ENCODE data around the gene TSPAN4.

TSPAN4 gene

DNA sequence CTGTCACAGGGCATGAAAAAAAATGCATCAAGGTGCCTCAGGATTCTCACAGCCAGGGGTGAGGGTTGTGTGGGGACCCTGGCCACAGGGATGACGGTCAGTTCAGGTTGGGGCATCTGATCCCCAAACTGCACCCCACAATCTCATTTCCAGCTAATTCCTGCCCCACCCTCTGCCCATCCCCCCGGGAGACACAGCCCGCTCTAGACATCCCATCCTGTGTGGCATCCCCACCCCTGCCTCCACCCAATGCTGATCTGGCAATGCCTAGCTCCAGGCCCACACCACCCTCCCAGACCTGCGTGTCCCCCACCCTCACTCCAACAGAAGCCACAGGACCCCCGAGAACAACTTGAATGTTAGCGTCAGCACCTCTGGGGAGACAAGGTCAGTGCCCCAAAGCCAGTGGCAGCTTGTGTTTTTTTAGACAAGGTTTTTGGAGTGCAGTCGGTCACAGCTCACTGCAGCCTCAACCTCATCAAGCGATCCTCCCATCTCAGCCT, 25.3 kb downstream of the TSPAN4 start:
- FAIRE-seq = no peak

DNA sequence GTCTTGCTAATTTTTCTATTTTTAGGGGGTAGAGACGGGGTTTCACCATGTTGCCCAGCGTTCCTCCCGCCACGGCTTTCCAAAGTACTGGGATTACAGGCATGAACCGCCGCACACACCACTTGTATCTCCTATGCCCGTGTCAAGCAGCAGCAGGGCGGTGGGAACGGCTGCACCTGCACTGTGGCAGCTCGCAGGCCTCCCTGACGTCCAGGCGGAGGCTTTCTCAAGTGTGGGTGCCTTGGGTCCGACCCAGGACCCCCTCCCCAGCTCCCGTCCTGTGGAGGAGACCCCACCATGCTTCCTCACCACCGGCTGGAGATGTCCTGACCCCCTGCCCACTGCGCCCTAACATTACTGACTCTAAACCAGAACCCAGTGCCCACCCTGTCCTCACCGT, 25.7 kb downstream of the TSPAN4 start:
- FAIRE-seq = no peak

DNA sequence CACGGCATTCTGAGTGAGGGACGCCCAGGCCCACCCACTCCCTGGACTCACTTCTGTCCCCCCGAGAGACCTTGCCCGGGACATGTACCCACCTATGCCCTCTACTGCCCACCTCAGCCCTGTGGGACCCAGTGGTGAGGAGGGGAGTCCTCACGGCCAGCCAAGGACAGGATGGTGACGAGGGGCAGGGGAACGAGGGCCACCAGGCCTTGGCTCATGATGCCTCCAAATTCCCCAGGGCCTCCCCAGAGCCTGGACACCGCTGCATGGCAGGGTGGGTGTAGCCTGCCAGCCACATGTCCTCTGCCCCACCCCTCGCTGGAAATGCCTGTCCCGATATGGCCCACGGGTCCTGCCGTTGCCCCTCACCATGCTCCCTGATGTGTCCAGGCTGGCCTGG, 26.1 kb downstream of the TSPAN4 start:
- FAIRE-seq = no peak

DNA sequence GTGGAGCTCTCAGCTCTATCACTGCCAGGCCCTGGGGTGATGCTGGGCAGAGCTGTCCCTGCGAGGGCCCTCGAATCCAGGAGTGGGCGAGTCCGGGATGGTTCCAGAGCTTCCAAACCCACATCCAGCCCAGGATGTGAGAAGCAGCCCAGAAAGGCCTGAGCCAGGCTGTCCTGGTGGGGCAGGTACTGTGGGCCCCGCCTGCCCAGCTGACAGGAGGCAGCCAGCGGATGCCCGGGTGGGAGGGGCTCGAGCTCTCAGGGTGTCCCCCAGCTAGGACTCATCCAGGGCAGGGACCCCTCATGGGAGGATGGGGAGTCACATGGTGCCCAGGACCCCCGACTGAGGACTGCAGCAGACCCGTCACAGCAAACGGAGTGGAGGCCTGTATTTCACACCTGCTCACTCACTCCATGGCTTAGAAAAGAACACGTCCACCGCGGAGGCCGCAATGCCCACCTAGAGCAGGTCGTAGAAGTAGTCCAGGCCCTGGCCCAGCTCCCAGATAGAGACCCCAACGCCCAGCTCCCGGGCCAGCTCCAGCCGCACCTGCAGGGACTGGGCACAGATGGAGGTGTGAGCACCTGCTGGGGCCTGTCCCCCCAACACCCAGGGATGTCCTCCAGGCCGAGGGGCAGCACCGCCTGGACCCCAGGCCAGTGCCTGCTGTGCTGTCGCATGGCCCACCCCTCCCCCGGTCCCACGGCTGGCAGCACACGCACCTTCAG, 26.9 kb downstream of the TSPAN4 start:
- FAIRE-seq = no peak

DNA sequence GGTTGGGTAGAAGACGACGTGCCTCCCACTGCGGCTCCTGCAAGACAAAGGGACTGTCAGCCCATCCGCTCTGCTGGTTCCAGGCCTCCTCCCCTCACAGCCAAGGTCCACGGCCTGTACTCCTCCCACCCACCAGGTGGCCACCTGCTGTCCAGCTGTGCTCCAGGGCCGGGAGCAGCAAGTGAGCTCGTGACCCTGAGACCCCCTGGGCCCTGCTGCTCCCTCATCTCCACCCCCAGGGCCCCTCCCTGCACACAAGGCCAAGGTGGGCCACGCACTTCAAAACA, 27.4 kb downstream of the TSPAN4 start:
- no peak for FAIRE-seq

DNA sequence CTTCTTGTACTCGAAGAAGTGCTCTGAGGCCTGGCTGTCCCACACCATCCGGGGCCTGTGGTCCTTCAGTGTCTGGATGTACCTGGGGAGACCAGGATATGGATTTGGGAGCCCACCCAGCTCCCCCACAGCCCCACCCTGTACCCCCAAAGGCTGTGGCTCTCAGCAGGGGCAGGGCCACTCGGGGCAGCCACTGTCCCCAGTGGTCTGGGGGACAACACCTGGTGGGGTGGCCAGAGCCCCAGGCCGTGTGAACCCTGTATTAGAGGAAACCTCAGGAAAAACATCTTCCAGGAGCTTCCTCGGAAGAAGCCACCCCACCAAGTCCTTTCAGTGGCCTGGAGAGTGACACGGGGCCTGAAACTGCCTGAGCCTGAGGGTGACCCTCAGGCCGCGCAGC, 27.8 kb downstream of the TSPAN4 start:
- no peak for FAIRE-seq

DNA sequence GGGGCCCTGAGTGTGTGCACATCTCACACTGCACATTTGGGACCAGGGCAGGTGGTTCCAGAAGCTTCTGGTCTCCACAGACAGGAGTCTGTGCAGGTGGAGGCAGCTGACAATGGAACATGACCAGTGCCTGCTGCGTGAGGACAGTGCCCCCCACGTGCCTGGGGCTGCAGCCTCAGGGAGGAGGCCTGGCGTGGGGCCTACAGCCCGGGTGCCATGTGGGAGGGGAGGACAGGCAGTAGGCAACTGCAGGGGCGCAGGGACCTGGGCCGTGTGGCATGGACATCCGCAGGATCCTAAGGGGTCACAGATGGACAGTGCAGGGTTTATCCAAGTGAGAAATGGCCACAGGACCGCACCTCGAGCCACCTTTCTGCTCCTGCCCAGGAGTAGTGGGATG, 28.8 kb downstream of the TSPAN4 start:
- no peak for FAIRE-seq

DNA sequence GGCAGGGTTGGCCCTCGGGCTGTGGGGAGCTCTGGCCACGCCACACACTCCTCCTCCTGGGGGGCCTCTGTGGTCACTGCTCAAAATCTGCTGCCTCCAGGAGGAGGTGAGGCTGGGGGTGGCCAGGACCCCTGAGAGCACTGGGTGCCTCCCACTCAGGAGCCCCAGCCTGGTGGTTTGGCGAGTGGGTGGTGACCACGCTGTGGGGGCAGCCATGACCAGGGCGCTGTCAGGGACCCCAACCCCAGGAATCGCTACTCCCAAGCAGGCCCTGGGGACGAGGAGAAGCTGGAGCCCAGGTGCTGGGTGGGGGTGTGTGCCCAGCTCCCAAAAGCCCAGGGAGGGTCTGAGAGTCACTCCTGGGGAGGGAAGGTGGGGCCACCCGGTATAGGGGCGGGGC, 30.1 kb downstream of the TSPAN4 start:
- no peak for FAIRE-seq

DNA sequence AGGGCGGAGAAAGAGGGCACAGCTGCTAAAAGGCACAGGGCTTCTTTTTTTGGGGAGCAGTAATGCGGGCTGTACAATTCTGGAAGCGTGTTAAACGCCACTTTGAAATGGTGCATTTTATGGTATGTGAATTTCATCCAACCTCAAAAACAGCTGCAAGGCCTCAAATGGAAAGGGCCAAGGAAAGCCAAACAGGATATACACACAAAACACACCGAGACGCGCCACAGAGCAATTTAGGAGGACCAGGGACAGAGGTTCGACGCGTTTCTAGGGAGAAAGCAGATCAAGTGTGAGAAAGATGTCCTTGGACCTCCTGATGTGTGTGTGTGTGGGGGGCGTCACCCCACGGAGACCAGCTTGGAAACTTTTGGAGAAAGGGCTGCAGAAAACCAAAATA, 31.1 kb downstream of the TSPAN4 start:
- FAIRE-seq = no peak

DNA sequence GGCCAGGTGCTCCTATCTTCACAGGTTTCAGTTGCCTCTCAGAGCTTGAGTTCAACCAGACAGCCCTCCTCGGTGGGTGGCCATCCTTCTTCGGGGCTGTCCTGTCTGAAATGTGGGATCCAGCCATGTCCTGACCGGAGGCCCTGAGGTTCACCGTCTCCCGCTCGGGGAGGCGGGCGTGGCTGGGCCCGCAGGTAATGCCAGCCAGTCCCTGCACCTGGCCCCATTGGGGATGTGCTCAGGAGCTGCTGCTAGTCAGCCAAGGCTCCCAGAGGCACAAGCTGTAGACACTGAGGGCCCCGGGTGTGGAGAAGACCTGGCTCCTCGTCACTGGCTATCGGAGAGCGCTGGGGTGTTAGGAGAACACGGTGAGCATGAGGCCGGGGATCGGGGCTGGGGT, 32.6 kb downstream of the TSPAN4 start:
- FAIRE-seq = no peak

DNA sequence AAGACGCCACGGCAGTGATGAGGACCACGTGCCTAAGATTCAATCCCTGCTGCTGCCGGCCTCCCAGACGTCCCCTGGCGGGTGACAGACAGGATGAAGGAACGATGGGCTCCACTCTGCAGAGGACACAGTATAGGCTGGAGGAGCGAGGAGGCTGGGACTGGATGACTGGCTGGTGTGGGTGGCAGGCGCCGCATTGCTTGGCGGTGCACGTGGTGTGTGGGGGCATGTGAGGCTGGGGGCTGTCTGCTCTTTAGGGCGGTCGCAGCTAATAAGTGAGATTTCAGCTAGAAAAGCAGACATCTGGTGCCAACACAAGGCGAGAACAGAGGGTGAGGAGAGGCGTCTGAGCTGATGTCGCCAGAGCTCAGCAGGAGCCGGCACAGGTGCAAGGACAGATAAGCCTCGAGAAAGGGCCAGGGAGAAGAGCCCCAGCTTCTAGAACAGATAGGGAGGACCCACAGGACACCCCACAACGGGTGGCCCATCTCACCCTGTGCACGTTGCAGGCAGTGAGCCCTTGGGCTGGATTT, 33.2 kb downstream of the TSPAN4 start:
- no peak for FAIRE-seq

DNA sequence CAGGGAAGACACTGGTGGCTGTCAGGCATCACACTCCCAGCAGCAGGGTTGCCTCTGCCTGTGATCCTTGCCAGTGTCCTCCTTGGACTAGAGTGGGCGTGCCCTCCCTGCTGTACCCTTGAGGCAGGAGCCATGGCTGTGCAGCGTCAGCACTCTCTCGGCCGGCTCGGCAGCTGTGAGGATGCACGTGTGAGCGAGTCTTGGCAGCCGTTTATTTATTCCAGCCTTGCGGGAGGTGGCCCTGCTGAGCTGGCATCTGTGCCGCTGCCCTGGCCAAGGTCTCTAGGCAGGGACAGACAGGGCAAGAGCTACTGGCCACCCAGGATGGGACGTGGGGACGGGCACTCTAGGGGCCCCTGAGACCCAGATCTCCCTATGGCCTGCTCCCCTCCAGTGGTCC, 33.9 kb downstream of the TSPAN4 start:
- no peak for FAIRE-seq

DNA sequence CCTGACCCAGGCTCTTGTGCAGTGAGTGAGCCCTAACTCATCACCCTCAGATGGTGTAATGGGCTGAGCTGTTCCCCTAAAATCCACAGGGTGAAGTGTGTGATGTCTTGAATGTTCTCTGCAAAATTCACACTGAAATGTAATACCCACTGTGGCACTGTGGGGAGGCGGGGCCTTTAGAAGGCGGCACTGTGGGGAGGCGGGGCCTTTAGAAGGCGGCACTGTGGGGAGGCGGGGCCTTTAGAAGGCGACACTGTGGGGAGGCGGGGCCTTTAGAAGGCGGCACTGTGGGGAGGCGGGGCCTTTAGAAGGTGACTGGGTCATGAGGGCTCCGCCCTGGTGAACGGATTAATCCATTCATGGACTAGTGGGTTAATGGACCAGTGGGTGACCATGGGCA, 34.9 kb downstream of the TSPAN4 start:
- no peak for FAIRE-seq

DNA sequence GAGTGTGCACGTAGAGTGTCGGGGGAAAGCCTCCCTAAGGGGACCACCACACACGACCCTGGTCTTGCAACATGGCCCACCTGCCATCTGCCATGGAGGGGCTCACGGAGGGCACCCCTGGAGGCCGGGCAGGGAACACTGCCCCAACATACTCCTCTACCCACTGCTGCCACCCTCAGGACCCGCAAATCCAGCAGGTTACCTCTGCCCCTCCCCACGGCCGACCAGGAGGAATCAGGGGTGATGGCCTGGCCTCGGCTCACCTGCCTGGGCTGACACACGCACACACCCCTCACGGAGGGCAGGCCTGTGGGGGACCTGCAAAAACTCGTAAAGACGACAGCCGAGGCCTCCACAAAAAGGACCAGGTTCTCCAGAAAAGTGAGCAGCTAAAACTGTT, 37.8 kb downstream of the TSPAN4 start:
- FAIRE-seq = no peak

DNA sequence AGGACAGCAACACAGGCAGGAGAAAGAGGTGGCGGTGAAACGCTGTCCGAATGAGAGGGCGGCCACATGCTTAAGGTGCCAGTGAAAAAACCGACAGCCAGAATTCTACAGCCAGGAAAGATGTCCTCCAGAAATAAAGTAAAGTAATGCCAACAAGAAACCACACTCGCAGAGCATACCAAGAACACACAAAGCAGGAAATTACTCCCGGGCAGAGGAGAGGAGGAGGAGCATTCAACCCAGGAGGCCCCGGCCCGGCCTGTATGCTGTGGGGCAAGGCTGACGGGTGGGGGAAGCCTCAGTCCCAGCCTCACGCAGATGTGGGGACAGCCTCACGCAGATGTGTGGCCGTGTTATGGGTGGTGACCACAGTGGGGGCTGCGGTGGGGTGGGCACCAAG, 39.9 kb downstream of the TSPAN4 start:
- FAIRE-seq = no peak

DNA sequence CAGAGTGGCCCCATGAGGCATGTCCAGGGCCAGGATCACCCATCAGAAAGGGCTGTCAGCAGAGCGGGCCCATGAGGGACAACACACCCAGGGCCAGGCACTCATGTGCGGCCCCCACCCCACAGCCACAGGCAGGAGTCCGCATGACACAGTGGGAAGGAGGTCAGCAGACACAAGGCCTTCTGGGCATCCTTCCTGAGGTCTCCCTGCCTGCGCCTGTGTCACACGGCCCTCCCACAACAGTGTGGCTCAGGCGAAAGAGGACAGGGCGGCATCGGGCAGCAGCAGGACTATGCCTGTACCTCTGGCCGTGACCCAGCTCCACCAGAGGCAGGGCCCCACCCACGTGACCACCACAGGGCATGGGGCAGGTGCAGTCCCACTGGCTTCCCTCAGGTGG, 40.9 kb downstream of the TSPAN4 start:
- no peak for FAIRE-seq

DNA sequence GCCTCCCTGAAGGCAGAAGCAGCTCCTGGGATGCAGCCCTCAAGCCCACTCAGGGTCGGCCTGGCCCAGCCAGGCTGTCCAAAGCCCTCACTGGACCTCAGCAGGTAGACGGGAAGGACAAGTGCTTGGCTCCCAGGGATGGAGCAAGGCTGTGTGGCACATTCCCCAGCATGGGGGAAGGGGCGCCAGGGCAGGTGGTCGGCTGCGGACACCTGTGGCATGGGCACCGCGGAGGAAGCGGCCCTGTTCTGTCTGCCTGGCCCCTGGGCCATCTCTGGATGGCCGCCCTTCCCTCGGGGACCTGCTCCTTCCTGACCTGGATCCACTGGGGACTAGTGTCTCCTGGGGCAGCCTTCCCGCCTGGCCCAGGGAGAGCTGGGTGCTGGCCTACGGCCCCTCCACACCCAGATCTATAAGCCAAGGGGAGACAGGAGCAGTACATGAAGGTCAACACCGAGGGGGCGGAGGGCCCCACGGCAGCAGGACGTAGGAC, 42.0 kb downstream of the TSPAN4 start:
- no peak for FAIRE-seq

DNA sequence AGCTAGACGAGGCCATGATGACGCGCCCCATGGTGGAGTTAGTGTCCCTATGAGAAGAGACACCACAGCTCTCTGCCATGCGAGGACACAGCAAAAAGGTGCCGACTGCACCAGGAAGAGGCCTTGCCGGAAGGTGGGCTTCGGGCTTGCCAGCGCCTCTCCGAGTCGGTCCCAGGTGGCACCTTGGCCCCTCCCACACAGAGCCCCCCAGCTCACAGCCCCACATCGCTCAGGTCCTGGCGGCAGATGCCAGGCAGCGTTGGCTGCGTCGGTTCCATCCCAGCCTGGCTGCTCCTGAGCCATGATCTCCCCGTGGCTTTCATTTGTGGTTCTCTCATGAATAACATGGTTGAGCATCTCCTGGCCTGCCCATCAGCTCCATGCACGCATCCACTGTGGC, 43.9 kb downstream of the TSPAN4 start:
- FAIRE-seq = no peak

DNA sequence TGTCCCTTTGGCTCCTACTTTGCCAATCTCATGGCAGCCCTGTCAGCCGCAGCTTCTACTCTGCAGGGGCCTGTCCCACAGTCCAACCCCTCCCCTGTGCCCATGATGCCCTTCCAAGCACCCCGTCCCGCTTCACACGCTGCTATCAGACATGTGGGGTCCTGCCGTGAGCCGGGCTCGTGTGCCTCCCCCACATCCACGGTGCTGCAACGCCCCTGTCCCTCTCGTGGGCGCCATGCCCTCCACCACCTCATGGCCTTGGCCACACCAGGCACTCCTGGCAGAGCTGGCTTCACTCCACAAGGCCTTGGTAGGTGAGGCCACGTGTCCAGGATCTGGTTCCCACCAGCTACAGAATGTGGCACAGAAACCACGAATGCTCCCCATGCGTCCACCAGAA, 44.9 kb downstream of the TSPAN4 start:
- no peak for FAIRE-seq

DNA sequence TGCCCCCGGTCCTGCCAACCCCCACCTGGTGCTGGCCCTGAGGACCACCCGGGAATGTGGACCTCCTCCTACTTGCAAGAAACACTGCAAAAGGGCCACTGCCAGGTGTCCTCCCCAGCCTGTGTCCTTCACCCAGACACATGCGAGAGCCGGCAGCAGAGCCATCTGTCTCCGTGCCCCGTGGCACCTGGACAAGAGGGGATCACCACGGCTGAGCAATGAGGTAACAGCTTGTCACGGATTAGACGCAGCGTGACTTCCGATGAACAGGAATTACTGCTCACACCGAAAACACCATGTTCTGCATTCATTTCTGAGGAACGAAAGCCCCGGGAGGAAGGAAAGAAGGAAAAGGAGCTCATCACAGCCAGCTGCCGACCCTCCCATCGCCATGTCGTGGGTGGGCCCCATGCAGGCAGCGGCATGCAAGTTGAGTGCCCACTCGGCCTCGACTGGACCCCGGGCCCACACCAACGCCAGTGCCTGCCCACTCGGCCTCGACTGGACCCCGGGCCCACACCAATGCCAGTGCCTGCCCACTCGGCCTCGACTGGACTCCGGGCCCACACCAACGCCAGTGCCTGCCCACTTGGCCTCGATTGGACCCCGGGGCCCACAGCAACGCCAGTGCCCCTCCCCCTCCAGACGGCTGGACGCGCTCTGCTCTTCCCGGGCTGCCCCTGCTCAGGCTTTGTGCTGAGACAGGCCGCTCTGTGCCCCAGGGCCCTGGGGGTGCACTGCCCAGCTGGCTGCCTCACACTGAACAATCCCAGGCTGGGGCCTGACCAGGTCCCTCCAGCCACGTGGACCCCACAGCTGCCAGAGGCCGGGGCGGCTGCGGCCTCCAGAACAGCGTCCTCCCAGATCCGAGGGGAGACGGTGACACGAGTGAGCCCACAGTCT, 45.9 kb downstream of the TSPAN4 start:
- no peak for FAIRE-seq

DNA sequence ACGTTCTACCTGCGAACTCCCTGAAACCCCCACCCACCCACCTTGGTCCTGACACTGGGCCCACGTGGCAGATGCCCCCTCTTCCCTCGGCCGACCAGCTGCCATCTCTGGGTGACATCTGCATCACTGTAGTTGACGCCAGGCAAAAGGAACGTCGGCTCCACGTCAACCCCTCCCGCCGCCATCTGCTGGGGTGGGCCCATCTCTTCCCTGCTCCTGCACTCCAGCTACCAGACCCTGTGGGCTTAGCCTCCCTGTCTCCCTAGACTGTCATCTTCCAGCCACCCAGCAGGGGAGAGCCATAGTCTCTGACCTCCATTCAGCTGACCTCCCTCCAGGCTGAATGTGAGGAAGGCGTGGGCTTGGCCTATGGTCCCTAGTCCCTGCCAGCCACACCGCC, 46.6 kb downstream of the TSPAN4 start:
- FAIRE-seq = no peak

DNA sequence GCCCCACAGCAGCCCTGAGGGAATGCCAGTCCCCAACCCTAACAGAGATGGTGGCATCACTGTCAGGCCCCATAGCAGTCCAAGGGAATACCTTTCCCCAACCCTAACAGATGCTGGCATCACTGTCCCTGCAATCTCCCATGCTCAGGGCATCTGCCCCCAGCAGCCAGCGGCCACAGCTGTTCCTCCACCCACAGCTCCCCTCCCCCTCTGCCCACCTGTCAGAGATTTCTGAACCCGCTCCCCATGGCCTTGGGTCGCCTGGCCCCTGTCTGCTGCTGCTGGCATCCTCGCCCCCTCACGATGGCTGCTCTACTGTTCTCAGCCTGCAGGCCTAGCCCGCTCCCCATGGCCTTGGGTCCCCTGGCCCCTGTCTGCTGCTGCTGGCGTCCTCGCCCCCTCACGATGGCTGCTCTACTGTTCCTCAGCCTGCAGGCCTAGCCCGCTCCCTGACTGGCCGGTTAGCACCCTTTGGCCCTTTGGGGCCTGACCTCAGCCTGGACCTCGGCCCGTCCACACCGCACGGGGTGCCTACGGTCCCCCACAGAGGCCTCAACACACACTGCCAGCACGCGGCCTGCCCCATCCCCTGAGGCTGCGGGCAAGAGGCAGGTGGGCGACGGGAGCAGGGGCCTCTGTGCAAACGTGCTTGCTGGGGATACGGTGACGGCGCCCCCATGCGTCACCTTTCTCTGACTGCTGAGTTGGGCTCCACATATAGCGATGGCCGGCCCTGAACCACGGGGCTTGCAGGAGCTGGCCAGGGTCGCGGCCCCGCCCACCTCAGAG, 47.2 kb downstream of the TSPAN4 start:
- no peak for FAIRE-seq
